Retinal pigment epithelial cell (primary cell): ENCODE results near the gene A4GNT.

Source experiments
- DNase-seq: peaks from one replicate; pipeline ENCODE4 v3.0.0-alpha.2; 2010; ENCODE audit warnings: low read depth
- H3K4me3 ChIP-seq: 2 replicates; pipeline ENCODE4 v1.5.1; 2011; ENCODE audit warnings: mild to moderate bottlenecking, low read length, control low read depth, moderate library complexity
- TF ChIP-seq, protein P1 (sequence below): conservative IDR thresholded peaks from 2 replicates; pipeline ENCODE4 v1.5.1; 2011; ENCODE audit warnings: low read depth, low read length, control low read depth, inconsistent platforms

The A4GNT gene

DNA sequence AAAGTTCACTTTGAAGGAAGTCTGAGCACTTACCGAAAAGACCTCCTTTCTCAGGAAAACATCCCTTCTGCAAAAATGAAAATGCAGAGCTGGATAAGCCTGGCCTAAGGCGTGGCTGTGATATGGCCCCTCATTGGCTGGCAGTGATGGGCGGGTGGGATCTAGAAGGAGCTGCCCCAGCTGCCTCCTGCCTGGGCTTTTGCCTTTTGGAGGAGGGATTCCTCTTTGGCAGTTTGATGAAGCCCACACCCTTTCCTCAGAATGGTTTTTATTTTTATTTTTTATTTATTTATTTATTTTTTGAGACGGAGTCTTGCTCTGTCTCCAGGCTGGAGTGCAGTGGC, 12.8 kb downstream of the A4GNT start:
- TF ChIP-seq, protein P1, sequence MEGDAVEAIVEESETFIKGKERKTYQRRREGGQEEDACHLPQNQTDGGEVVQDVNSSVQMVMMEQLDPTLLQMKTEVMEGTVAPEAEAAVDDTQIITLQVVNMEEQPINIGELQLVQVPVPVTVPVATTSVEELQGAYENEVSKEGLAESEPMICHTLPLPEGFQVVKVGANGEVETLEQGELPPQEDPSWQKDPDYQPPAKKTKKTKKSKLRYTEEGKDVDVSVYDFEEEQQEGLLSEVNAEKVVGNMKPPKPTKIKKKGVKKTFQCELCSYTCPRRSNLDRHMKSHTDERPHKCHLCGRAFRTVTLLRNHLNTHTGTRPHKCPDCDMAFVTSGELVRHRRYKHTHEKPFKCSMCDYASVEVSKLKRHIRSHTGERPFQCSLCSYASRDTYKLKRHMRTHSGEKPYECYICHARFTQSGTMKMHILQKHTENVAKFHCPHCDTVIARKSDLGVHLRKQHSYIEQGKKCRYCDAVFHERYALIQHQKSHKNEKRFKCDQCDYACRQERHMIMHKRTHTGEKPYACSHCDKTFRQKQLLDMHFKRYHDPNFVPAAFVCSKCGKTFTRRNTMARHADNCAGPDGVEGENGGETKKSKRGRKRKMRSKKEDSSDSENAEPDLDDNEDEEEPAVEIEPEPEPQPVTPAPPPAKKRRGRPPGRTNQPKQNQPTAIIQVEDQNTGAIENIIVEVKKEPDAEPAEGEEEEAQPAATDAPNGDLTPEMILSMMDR: no peak
- H3K4me3 ChIP-seq: no peak overlapping the region
- DNase-seq: no peak

DNA sequence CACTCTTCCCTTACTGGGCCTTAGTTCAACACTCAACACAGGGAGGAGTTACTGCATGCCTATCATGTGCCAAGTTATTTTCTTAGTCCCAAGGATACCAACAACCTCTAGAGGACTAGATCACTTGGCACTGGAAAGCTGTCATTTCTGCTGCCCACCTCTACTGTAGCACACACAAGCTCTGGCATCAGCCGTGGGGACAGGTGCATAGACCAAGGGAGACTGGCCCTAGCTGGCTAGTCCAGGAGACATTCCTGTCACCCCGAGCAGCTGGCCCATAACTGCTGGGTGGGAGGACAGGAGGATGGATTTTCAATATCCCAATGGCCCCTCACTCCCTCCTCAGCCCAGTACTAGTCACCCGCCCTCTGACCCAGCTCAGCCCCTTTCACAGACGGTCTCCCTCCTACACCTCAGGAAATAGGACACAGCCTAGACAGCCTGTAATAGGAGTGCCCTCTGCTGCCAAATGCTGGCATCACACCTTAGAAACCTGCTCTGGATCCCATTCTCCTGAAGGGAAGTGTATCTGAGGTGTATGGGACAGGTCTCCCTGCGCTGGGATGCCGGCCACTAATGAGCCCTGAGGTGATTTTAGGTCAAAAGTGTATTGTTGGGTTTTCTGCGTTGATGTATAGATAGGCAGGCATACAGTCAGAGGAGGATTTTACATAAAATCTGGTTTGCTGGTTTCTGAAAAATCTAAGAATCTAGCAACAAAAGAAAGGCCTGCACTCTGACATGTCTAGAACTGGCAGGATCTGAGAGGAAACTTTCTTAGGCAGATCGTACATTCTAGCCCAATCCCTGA, 13.4 kb downstream of the A4GNT start:
- TF ChIP-seq, protein P1: peak; percentile 92
- H3K4me3 ChIP-seq: no peak overlapping the region
- DNase-seq: no peak

DNA sequence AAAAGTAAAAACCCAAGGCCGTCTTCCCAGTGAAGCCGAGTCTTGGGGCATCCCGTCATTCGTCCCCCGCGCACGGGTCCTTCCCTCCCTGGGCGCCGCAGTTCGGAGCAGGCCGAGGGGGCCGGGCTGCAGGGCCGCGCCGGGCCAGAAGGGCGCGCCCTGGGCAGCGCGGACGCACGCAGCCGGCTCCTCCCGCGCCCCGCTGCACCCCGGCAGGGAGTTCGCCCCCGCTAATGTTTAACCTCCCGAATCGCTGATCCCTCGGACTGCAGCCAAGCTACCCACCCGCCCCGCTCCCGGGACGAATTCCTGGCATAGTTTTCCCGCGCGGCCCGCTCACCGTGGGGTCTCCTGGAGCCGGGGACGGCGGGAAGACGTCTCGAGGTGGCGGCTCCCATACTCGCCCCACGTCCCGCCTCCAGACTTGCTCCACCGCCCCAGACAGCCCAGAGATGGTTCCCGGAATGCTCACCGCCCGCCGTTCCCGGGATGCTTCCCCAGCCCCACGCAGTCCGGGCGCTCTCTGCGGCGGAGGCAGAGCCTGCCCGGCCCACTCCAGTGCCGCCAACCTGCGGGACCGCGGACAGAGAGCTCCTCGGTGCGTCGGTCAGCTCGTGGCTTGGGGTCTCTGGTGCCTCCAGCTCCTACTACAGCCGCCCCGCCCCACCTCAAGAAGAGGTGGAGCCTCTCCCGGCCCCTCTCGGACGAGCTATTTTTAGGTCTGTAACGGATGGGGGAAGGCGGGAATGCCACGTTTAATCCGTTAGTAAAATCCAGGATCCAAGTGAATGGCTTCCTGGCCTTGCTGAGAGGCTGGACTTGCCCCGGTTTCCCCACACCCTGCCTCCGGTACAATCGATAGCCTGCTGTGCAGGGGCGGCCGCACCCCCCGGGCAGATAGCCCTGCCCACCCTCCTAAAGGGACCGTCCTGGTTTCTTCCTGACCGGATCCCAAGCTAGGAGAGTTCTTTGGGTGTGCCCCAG, 16.9 kb downstream of the A4GNT start, which contains the start of gene DZIP1L:
Gene DZIP1L, minus strand, starts transcription at position 621 of the 984 bp plus-strand sequence. CDS start 11,637 bp downstream, outside the sequence.
- TF ChIP-seq, protein P1: no peak
- peak; percentile 55 for DNase-seq
- peak within 1 kb of the TSS; percentile 82 for H3K4me3 ChIP-seq

DNA sequence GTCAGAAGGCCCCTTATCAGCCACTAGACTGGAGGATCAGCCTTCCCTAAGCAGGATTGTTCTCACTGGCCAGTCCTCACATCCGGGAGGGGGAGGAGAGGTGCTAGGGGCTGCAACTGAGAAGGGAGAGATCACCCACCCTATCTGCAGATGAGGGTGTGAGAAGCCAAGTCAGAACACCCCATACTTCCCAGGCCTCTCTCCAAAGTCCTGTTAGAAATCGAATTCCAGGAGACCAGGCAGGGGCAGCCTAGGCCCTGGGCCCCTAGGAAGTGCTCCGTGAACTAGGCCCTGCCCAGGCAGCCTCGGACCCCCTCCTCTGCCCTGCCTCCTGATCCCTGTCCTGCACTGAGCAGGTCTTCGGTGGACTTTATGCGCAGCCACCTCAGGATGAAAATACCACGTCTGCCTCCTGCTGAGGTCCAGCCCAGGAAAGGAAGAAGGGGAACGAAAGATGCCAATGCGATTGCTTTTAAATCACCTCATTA, 17.7 kb downstream of the A4GNT start:
- TF ChIP-seq, protein P1: no peak
- DNase-seq: no peak
- H3K4me3 ChIP-seq: peak overlapping the region; percentile 82

DNA sequence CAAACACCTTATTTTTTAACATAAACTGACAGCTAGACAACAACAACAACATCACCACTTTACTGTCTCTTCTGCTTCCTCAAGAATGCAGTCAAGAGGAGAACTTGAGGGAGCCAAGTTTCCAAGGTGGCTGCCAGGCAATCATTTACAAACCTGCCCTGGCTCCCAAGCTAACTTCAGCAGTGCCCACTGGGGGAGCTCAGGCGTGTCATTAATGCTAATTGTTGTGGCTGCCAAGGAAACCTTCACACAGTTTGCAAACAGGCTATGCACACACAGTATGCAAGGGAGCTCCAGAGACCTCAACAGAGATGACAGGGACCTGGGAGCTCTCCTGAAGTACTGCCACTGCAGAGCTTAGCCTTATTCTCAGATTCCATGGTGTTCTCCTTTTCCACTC, 18.9 kb downstream of the A4GNT start:
- TF ChIP-seq, protein P1: peak; percentile 1
- no peak overlapping the region for H3K4me3 ChIP-seq
- DNase-seq: no peak

DNA sequence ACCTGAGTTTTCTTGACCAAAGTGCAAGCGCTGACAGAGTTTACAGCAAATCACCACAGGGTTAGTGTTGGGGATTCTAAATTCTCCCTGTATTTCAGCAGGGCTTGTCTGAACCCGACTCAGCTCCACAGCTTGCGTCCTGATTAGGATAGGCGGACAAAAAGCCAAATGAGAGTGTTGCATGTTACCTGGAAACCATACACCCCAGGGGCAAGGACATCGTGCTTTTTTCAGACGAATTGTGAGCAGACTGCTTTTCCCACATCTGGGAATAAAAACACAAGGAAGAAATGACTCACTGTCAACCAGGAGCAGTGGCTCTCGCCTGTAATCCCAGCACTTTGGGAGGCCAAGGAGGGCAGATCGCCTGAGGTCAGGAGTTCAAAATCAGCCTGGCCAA, 19.8 kb downstream of the A4GNT start:
- TF ChIP-seq, protein P1: no peak
- no peak for DNase-seq
- H3K4me3 ChIP-seq: no peak overlapping the region
